IPS DF 4.7 (cell line): ENCODE results near the gene PLXDC1.
"Not testable (repeated sequence)": the region's sequence is repeated elsewhere in the genome, so short reads cannot be mapped to it uniquely, and the experiment has no call there.

Experiments
- DNase-seq: peaks from one replicate; pipeline ENCODE4 v3.0.0-alpha.2; 2013; ENCODE audit warnings: low spot score; ENCODE audit errors: extremely low read depth

Gene PLXDC1

DNA sequence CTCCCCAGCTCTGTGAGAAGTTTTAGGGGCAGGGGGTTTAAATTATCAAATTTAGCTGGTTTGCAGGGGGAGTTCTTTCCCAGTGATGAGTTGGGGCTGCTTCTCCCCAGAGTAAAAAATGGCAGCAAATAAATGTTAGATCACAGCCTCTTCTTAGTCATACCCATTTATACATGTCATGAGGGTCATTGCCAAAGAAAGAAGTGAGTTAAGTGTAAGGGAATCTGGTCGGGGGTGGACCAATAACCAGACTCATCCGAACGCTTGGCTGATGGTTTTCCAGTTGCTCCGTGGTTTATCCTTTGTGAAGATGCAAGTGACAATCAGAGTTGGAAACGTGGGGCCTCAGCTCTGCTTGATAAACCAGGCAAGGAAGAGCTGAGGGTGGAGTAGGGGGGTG, 87.1 kb downstream of the PLXDC1 start:
- DNase-seq: no peak

DNA sequence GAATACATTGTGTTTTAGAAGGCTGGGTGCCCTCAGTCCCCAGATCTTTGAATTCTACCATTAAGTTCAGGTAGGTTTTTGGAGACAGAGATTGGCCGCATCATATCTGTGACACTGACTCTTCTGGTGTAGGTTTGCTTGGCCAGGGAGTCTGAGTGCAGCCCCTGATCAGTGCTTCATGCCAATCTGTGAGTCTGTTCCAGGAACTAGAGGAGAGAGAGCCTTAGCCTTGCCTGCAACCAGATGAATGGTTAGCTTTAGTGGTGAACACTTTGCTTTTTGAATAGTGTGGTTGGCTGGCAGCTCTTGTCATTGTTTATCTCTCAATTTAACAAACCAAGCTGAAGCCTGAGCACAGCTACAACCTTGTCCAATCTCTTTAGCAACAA, 87.8 kb downstream of the PLXDC1 start:
- no peak for DNase-seq

DNA sequence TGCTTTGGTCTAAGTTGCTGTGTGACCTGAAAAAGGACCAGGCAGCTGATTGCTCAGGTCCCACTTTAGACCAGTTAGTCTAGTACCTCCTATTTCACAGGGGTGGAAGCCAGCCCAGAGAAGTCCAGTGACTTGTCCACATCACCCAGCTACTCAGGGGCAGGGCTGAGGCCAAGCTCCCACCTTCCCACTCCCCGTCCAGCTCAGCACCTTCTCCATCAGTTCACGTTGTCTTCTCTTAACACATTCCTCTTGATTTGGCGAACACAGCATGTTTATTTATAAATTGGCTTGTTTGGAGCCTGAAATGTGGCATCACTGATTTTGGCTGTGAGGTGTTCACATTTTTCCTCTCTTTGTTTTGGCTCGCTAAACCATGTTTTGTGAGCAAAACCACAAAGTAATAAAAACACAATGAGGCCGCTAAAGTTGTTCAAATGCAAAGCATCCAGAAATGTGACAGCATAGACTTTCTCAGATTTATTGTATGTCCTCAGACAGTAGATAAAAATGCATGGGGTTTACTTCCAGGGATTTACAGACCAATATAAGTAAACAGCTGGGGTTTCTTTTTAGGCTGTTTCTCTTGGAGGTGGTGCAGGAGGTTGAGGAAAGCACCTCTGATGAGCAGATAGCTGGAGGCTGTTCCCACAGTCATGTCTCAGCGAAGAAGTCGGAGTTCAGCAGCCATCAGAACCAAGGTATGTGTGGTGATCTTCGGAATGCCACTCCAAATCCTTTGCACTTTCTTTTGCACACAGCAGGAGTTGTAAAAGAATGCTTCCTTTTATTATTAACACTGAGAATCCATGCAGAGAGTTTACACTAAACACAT, 88.4 kb downstream of the PLXDC1 start:
- DNase-seq: no peak

DNA sequence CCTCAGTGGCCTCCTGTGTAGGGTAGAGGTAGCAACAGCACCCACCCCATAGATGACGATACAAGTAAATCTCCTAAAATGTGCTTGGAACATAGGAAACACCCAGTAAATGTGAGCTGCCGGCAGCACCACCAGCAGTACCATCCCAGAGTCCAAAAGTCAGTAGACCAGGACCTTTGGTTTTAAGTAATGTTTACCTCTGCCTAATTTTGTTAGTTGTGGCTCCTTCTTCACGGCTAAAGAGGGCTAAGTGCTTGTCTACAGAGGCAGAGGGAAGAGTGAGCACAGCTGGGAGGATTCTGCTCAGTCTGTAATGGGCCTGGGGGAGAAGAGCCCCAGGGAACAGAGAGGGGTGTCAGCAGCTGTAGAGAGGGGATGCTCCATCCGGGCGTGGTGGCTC, 92.9 kb downstream of the PLXDC1 start:
- DNase-seq: no peak

DNA sequence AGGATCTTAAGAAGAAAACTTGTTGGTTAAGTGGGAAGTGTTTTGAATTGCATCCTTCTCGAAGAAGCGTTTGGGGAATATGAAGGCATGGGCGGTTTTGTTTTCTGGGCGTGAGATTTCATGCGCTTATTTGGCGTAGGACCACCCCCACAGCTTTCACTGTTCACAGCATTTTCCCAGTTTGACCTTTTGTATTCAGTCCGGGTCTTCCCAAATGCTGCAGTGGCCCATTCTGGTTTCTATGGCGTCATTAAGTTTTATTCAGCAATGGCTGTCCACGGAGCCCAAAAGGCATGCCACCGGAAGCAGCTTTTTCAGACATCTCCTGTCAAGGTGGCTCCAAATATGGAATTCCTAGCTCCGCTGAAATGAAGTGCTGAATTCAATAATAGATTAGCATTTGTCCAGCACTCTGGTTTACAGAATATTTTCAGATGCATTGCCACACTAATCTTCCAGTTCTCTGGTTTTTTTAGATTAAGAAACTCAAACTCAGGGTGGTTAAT, 93.7 kb downstream of the PLXDC1 start:
- DNase-seq: no peak

DNA sequence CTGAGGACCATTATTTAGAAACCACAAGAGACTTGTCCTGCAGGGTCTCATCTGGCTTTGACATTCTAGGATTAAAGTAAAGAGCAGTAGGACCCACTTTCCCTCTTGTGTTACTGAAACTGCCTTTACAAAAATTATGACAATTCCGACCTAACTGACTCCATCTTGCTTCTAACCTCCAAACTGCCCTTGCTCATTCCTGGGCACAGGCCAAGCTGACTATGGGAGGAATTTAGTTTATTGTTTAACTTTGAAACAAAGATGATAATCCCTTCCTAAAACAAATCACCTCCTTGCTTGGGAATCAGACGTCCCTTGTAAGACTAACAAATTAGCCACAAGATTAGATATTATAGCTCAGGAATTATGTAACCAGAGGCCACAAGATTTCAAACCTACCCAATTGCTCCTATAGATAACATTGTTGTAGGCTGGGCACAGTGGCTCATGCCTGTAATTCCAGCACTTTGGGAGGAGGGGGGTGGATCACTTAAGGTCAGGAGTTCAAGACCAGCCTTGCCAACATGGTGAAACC, 97.3 kb downstream of the PLXDC1 start:
- DNase-seq: no peak

DNA sequence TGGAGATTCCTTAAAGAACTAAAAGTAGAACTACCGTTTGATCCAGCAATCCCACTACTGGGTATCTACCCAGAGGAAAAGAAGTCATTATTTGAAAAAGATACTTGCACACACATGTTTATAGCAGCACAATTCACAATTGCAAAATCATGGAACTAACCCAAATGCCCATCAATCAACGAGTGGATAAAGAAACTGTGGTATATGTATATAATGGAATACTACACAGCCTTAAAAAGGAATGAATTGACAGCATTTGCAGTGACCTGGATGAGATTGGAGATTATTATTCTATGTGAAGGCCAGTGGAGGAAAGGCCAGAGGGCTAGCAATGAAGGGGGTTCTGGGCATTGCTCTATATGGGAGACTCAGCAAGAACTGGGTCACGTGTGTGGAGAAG, 99.0 kb downstream of the PLXDC1 start:
- DNase-seq: not testable (repeated sequence)

DNA sequence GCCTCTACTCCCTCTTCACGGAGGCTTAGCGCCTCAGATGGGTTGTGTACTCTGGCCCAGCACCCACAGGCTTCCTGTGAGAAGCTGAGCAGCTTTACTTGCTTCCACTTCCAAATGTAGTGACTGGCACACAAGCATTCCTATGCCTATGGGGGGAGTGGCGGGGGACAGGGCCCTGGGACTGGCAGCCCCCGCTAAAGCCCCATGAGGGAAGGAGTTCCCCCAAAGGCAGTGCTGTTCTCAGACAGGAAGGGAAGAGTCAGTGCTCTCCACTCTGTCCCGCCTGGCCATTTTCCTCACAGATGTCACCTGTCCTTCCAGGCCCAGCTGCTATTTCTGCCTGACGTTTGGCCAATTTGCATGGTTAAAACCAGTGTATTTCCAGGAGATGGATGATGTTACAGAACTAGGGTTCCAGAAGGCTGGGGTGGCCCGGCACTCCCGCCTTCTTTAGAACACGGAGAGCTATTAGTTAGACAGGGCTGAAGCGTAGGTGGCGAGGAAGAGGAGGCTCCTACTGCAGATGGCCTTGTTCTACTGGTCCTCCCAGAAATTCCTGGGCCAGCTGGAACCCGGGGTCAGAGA, 100.3 kb downstream of the PLXDC1 start:
- no peak for DNase-seq

DNA sequence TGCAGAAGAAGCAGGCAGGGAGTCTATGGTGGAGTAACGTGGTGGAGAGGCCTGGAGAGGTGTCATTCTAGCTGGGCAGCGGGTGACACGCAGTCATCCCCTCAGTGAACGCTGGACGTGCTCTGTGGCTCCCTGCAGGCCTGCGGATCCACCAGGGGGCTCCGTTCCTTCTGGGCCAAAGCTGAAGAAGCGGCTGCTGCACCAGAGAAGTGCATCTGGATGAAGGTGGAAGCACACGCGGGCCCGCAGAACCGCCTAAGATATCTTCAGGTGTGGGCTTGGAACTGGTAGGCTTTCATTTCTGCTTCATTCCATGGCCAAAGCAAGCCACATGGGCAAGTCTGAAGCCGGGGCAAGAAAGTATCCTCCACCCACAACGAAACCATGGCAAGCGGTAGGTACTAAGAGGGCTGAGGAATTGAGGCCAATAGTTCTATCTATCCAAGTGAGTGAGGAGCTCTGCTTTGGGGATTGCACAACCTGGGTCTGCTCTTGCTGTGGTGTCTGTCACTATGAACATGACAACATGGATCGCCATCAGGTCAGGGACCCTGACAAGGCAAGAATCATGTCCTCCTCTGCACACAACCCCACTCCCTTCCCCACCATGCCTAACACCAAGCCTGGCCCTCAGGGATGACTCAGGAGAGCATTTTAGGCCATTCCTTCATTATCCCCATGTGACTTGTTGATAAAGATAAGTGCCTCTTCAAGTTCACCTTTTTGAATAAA, 105.3 kb downstream of the PLXDC1 start:
- no peak for DNase-seq

DNA sequence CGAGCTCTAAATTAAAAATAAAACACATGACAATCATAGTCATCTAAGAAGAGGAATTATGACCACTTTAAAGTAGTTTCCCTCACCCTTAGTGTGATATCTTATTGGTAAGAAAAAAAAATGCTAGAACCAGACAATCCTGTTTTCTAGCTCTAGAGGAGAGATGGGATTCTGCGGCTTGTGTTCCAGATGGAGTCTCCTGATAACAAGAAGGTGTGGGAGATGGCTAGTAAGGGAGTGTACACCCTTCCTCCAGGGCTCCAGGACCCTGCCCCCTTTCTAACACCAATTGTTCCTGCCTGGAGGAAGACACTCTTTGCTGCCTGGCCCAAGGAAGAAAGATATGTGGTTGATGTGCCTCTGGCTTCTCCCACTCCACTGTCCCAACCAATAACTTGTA, 115.4 kb downstream of the PLXDC1 start:
- no peak for DNase-seq

DNA sequence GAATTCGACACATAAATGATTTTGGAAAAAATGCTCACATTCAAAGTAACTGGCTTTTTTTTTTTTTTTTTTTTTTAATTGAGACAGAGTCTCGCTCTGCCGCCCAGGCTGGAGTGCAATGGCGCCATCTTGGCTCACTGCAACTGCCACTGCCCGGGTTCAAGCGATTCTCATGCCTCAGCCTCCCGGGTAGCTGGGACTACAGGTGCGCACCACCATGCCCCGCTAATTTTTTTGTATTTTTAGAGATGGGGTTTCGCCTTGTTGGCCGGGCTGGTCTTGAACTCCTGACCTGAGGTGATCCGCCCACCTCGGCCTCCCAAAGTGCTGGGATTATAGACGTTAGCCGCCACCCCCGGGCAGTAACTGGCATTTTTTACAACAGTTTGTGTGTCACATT, 115.9 kb downstream of the PLXDC1 start:
- DNase-seq: not testable (repeated sequence)

DNA sequence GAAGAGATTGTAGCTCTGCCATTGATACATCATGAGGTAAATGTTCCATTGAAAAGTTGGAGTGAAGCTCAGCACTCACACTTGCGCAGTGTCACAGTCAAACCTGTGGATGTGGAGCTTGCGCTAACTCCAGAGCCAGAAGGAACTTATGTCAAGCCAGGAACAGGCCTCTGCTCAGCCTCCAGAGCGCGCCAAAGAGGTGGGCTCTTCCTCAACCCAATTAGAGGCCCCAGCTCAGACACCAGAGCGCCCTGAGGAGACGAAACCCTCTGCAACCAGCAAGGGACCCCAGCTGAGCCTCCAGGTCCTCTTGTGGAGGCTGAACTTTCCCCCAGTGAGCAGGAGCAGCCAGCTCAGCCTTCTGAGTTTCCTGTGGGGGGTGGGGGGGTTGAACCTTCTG, 122.7 kb downstream of the PLXDC1 start:
- DNase-seq: no peak

DNA sequence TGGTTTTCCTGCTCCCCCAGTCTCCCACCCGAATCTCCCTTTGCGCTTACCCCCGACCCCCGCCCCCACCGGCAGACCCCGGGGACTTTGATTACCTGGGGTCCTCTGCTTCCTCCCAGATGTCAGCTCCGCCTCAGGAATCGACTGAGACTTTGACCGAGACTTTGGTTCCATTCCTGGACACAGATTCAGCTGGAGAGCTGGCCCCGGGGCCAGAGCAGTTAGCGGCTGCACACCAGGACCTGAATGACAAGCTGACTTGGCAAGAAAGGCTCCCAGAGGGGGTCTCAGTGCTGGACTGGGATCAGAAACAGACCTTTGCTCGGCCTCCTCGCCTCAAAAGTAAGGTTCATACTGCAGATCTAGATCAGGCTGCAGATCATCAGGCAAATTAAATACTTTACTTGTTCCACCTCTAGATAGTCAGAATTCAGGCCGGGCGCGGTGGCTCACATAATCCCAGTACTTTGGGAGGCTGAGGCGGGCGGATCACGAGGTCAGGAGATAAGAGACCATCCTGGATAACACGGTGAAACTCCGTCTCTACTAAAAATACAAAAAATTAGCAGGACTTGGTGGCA, 123.9 kb downstream of the PLXDC1 start:
- no peak for DNase-seq

DNA sequence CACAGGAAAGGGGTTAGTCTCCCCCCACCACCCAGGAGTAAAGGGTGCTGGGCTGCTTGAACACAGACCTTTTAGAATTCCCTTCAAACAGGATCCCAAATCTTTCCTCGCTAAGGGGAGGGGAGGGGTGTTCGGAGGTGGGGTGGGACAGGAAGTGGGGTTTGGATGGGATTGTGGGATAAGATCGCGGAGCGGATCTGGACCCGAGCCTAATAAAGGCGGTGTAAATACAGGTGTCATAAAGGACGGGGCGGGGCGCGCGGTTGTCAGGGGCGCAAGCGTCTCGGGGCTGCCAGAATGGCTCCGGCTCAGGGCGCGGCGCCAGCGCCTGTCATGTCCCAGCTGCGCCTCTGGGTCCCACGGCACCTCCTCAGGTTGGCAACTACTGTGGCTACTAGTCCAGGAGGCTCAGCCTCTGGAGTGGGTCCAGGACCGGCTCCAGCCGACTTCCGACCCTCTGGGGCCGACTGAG, 124.4 kb downstream of the PLXDC1 start:
- DNase-seq: no peak

DNA sequence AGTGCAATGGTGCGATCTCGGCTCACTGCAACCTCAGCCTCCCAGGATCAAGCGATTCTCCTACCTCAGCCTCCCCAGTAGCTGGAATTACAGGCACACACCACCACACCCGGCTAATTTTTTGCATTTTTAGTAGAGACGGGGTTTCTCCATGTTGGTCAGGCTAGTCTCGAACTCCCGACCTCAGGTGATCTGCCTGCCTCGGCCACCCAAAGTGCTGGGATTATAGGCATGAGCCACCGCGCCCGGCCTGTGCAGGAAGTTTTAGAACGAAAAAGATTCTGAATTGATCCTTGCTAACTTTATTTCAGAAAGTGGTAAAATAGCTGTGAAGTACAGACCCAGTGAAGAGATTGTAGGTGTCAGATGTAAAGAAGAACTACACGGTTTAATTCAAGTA, 125.1 kb downstream of the PLXDC1 start:
- DNase-seq: not testable (repeated sequence)

DNA sequence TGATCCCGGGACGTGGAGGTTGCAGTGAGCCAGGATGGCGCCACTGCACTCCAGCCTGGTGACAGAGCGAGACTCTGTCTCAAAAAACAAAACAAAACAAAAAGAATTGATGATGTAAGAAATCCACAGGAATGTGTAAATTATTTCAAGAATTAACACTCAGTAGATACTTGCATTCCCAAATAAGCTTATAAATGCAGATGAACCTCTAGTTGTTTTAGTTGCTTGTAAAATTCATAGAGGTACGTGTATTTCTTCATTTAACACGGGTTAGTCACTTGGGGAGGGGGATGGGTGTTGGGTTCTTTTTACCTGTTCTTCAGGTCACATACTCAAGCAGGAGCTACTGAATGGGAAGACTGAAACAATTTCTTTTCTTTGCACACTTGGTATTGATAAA, 128.5 kb downstream of the PLXDC1 start:
- no peak for DNase-seq

DNA sequence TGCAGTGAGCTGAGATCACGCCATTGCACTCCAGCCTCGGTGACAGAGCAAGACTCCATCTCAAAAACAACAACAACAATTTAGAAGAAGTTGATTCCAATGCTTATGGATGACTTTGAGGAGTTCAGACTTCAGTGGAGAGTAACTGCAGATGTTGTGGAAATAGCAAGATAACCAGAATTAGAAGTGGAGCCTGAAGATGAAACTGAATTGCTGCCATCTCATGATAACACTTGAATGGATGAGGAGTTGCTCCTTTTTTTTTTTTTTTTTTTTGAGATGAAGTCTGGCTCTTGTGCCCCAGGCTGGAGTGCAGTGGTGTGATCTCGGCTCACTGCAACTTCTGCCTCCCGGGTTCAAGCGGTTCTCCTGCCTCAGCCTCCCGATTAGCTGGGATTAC, 131.4 kb downstream of the PLXDC1 start:
- DNase-seq: not testable (repeated sequence)

DNA sequence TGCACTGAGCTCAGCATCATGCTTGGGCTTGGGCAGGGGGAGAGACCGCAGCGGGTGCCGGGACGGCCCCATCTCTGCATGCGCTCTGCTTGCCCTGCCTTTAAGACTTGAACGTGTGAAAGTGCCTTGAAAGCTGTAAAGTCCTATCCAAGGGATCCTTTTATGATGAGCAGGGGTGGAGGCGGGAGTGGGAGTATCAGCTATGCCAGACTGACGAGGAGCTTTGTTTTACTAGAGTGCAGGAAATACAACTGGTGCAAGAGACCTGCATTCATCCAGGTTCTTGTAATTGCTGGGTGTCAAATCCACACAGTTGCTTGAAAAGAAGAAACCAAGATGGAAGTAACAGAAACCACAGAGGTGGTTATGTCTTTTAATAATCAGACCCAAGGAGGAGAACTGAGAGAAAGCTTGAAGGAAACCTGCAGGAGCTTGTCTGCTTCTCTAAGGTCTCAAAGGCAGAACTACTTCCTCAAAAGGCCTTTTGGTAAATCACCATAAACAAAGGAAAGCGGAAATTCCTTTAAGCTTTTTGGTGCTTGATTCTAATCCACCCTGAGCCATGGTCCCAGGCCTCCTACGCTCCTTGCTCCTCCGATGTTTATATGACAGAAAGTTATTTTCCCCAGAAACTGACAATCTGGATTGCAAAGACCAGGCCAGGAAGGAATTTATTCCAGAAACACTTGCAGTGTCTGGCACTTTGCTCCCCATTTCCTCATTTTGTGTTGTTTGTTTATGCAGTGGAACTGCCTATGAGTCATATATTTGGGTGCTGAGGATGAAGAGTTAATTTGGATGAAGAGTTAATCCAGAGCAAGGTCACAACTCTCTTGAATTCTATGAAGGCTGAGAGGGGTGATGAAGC, 132.9 kb downstream of the PLXDC1 start:
- no peak for DNase-seq

DNA sequence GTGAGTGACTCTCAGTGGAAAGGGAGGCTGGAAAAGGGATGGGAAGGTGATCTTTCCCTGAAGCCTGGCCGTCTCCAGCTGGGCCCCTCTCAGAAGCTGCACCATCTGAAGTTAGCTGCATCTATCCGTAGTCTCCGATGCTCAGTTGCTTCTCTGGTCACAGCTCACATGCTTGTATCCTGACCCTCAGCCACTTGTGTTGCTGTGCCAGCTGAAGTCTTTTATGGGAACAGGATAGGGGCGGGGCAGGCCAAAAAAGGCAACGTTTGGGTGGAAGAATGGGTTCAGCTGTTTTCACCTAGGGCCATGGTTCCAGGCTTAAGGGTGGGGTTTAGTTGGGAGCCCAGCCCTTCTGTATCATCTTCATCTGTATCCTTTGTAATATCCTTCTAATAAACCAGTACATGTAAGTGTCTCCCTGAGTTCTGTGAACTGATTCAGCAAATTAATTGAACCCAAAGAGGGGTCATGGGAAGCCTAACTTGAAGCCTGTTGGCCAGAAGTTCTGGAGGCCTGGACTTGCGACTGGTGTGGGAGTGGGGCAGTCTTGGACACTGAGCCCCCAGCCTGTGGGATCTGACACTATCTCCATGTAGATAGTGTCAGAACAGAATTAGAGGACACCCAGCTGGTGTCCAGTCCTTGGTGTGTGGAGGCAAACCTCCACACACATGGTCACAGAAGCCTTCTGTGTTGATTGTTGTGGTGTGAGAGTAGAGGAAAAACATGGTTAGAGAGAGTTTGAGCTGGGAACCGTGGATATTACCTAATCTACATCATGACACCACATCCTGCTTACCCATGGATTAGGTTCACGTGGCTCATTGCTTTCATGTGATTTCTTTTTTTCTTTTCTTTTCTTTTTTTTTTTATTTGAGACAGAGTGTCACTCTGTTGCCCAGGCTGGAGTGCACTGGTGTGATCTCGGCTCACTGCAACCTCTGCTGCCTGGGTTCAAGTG, 135.0 kb downstream of the PLXDC1 start:
- DNase-seq: no peak
